Thoracic aorta (tissue), 2 donors: ENCODE data around the gene ZSCAN10. TPM values are rescaled to one million over a fixed set of nuclear protein-coding genes. Genes with fewer than 3 reads are reported as not detected.

Experiments used
- ATAC-seq: fragments of 150-250 bp; one replicate; pipeline ENCODE4 v1.8.0; 2017; ENCODE audit warnings: low read depth; ENCODE audit not compliant: insufficient number of reproducible peaks, low FRiP score
- DNase-seq: peaks from one replicate; pipeline ENCODE4 v3.0.0-alpha.2; 2020; ENCODE audit warnings: low spot score
- H3K27ac ChIP-seq, 2 donors: fragments of 200-600 bp; sonication (generic); 1 replicate in 1 of 2; 2 replicates in 1 of 2; pipeline ENCODE4 v1.5.1; 2016; ENCODE audit warnings: mild to moderate bottlenecking in 2 of 2, moderate library complexity in 2 of 2
- H3K27me3 ChIP-seq: fragments of 200-600 bp; sonication (generic); replicated peaks from 2 replicates; pipeline ENCODE4 v1.6.0; 2016; ENCODE audit warnings: mild to moderate bottlenecking; ENCODE audit not compliant: insufficient read depth
- H3K36me3 ChIP-seq: fragments of 200-600 bp; sonication (generic); one replicate; pipeline ENCODE4 v1.5.1; 2016
- H3K4me1 ChIP-seq, 2 donors: fragments of 200-600 bp; sonication (generic); 1 replicate in 1 of 2; 2 replicates in 1 of 2; pipeline versions ENCODE4 v1.5.1 to v1.6.0; 2016; ENCODE audit warnings: low read depth in 2 of 2, mild to moderate bottlenecking in 1 of 2; ENCODE audit not compliant: control insufficient read depth in 1 of 2
- H3K4me3 ChIP-seq: fragments of 200-600 bp; sonication (generic); 2 replicates; pipeline ENCODE4 v1.5.1; 2016; ENCODE audit warnings: mild to moderate bottlenecking
- H3K9me3 ChIP-seq: fragments of 200-600 bp; sonication (generic); 2 replicates; pipeline ENCODE4 v1.5.1; 2016
- CTCF ChIP-seq: fragments of 200-600 bp; sonication (generic); IDR thresholded peaks from one replicate; pipeline ENCODE4 v1.5.1; 2019; ENCODE audit warnings: antibody characterized with exemption
- total RNA-seq, 2 donors: library from RNA; depleted of rRNA; stranded (reverse); fragments of >200 nt; gene quantifications; one replicate each; pipeline versions ENCODE4 v1.1.0 to v1.2.3, GENCODE V29; 2016

ZSCAN10 gene
- total RNA-seq, 2 donors from 2014 or later = not detected

GRCh38 chr16:3145660-3146059 lies 46.6 kb upstream of the ZSCAN10 start:
- no peak for TF ChIP-seq CTCF
- DNase-seq (no peak), ATAC-seq (no peak)
- H3K27ac ChIP-seq = no peak overlapping the region
- peaks cover 0 to 17% of the 10 kb centered on the region in 2 donors for H3K4me1 ChIP-seq
- no peaks in the 10 kb centered on the region for H3K27me3 ChIP-seq
- no peaks in the 10 kb centered on the region for H3K9me3 ChIP-seq
- H3K4me3 ChIP-seq = no peak overlapping the region
- H3K36me3 ChIP-seq = peaks cover 11% of the 10 kb centered on the region

GRCh38 chr16:3145151-3145550 lies 46.1 kb upstream of the ZSCAN10 start:
- peaks cover 0 to 17% of the 10 kb centered on the region in 2 donors for H3K4me1 ChIP-seq
- H3K36me3 ChIP-seq = peaks cover 11% of the 10 kb centered on the region
- no peak for TF ChIP-seq CTCF
- no peaks in the 10 kb centered on the region for H3K27me3 ChIP-seq
- ATAC-seq (no peak), DNase-seq (no peak)
- H3K27ac ChIP-seq = no peak overlapping the region
- no peaks in the 10 kb centered on the region for H3K9me3 ChIP-seq
- no peak overlapping the region for H3K4me3 ChIP-seq

GRCh38 chr16:3144321-3144983 lies 45.4 kb upstream of the ZSCAN10 start:
- Histone ChIP-seq H3K4me3 (no peak overlapping the region), H3K27me3 (no peaks in the 10 kb centered on the region), H3K36me3 (peaks cover 11% of the 10 kb centered on the region), H3K4me1 (peaks cover 0 to 11% of the 10 kb centered on the region in 2 donors), H3K27ac (no peak overlapping the region), H3K9me3 (no peaks in the 10 kb centered on the region)
- TF ChIP-seq CTCF = no peak
- no peak for ATAC-seq
- DNase-seq = no peak

- Histone ChIP-seq H3K9me3 (no peaks in the 10 kb centered on the region), H3K27me3 (no peaks in the 10 kb centered on the region), H3K4me3 (no peak overlapping the region), H3K27ac (no peak overlapping the region), H3K36me3 (peaks cover 11% of the 10 kb centered on the region), H3K4me1 (peaks cover 0 to 8% of the 10 kb centered on the region in 2 donors)
- ATAC-seq (no peak), DNase-seq (no peak)
- TF ChIP-seq CTCF = no peak
These were observed 44.7 kb upstream of the ZSCAN10 start for GRCh38 chr16:3143598-3144320.

- Histone ChIP-seq H3K9me3 (no peaks in the 10 kb centered on the region), H3K36me3 (peaks cover 11% of the 10 kb centered on the region), H3K4me1 (peaks cover 0 to 8% of the 10 kb centered on the region in 2 donors), H3K27me3 (no peaks in the 10 kb centered on the region), H3K27ac (no peak overlapping the region), H3K4me3 (no peak overlapping the region)
- ATAC-seq (no peak), DNase-seq (no peak)
- no peak for TF ChIP-seq CTCF
These were observed 44.1 kb upstream of the ZSCAN10 start for GRCh38 chr16:3143189-3143588.
